Measurements from ENCODE around the gene C2CD2. TPM values are rescaled to one million over a fixed set of nuclear protein-coding genes. Genes with fewer than 3 reads are reported as not detected.

C2CD2 gene
- total RNA-seq, 2 experiments from 2014 or later = 4.5 to 5.9 TPM

- Histone ChIP-seq H3K9me2 (ENCODE audit: insufficient read depth, low read length) (no peaks in the 10 kb centered on the region), H2AFZ (ENCODE audit: low read length) (no peak overlapping the region), H4K20me1 (ENCODE audit: insufficient read depth, low read length) (no peaks in the 10 kb centered on the region), H3K79me2 (ENCODE audit: insufficient read depth, low read depth, low read length) (no peaks in the 10 kb centered on the region), H3K27ac (ENCODE audit: low read depth, low read length, poor library complexity, severe bottlenecking) (no peak overlapping the region), H3K4me2 (ENCODE audit: low read length) (no peak overlapping the region), H3K4me1 (ENCODE audit: insufficient read depth, low read length, poor library complexity, severe bottlenecking) (peaks cover 29% of the 10 kb centered on the region), H3K9me3 (ENCODE audit: low read length) (no peaks in the 10 kb centered on the region), H3K36me3 (ENCODE audit: insufficient read depth, low read length) (no peaks in the 10 kb centered on the region), H3K4me3 (ENCODE audit: low read depth, low read length, poor library complexity, severe bottlenecking) (no peak overlapping the region)
- no TSS peak for BruUV-seq (replicated peaks)
- intact Hi-C loops (cut with micrococcal nuclease; ENCODE audit: unreplicated experiment) = no loop called here
- no peak for TF ChIP-seq EZH2phosphoT487 (IDR thresholded peaks at IDR 0.05; ENCODE audit: borderline replicate concordance, low read depth, low read length)
- TF ChIP-seq, protein P1, sequence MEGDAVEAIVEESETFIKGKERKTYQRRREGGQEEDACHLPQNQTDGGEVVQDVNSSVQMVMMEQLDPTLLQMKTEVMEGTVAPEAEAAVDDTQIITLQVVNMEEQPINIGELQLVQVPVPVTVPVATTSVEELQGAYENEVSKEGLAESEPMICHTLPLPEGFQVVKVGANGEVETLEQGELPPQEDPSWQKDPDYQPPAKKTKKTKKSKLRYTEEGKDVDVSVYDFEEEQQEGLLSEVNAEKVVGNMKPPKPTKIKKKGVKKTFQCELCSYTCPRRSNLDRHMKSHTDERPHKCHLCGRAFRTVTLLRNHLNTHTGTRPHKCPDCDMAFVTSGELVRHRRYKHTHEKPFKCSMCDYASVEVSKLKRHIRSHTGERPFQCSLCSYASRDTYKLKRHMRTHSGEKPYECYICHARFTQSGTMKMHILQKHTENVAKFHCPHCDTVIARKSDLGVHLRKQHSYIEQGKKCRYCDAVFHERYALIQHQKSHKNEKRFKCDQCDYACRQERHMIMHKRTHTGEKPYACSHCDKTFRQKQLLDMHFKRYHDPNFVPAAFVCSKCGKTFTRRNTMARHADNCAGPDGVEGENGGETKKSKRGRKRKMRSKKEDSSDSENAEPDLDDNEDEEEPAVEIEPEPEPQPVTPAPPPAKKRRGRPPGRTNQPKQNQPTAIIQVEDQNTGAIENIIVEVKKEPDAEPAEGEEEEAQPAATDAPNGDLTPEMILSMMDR (conservative IDR thresholded peaks at IDR 0.05; ENCODE audit: low read length) = no peak
- ChIA-PET POLR2A (interaction anchor here (1.1 kb wide), 1 partner anchor 36 kb away, joined by 3 read pairs; no protein-coding TSS in a partner anchor), CTCF (ENCODE audit: unreplicated experiment) (no interaction called here)
- DNase-seq (ENCODE audit: low spot score) = no peak
These were observed 4.4 kb upstream of the C2CD2 start for GRCh38 chr21:41957991-41958766.

DNA sequence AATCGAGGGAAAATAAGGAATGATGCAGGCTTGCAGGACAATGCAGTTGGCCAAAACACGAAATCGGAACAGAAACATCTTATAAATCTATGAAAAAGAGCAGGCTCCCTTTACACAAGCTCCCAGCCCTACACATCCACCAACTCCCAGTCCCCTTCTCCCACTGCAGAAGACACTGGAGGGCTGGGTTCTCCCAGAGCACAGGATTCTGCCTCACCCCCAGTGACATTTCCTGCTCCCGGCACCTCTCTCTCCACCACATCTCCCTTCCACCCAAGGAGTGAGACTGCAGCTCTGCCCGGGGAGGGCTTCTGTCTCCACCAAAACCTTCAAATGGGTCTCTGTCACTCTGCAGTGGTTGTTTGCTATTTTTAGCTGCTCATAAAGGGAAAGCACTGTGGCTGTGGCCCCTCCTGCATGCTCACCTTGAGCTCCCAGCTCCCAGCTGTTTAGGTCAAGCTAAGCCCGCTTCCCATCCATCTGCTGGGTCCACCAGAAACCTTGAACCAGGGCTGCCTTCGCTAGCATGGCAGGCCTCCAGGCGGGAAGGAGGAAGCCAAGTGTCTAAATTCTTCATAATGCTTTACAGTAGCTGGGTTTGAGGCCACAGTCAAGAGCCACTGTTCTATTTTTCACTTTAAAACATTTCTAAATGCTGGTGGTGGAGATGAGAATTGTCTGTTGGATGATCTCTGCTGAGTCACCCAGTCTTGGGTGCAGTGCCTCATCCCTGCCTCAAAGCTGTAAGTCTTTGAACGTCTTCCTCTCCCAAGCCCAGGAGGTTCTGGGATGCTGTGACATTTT, 3.3 kb upstream of the C2CD2 start:
- ChIA-PET POLR2A (interaction anchor here (1.1 kb wide), 1 partner anchor 35 kb away, joined by 3 read pairs; no protein-coding TSS in a partner anchor), CTCF (ENCODE audit: unreplicated experiment) (no interaction called here)
- no peaks in the 10 kb centered on the region for H3K9me2 ChIP-seq (ENCODE audit: insufficient read depth, low read length)
- DNase-seq (ENCODE audit: low spot score) = no peak
- BruUV-seq (replicated peaks) = no TSS peak
- intact Hi-C loops (cut with micrococcal nuclease; ENCODE audit: unreplicated experiment) = no loop called here
- H3K4me1 ChIP-seq (ENCODE audit: insufficient read depth, low read length, poor library complexity, severe bottlenecking) = peaks cover 29% of the 10 kb centered on the region
- no peaks in the 10 kb centered on the region for H4K20me1 ChIP-seq (ENCODE audit: insufficient read depth, low read length)
- no peaks in the 10 kb centered on the region for H3K9me3 ChIP-seq (ENCODE audit: low read length)
- H3K36me3 ChIP-seq (ENCODE audit: insufficient read depth, low read length) = no peaks in the 10 kb centered on the region
- H3K4me2 ChIP-seq (ENCODE audit: low read length) = no peak overlapping the region
- no peak overlapping the region for H2AFZ ChIP-seq (ENCODE audit: low read length)
- TF ChIP-seq EZH2phosphoT487 (IDR thresholded peaks at IDR 0.05; ENCODE audit: borderline replicate concordance, low read depth, low read length) = no peak
- TF ChIP-seq, protein P1 (conservative IDR thresholded peaks at IDR 0.05; ENCODE audit: low read length) = no peak
- no peak overlapping the region for H3K4me3 ChIP-seq (ENCODE audit: low read depth, low read length, poor library complexity, severe bottlenecking)
- H3K27ac ChIP-seq (ENCODE audit: low read depth, low read length, poor library complexity, severe bottlenecking) = no peak overlapping the region
- H3K79me2 ChIP-seq (ENCODE audit: insufficient read depth, low read depth, low read length) = no peaks in the 10 kb centered on the region
